ENCODE results near the gene GJB6.
"Not testable (repeated sequence)": the region's sequence is repeated elsewhere in the genome, so short reads cannot be mapped to it uniquely, and the experiment has no call there.

The GJB6 gene

DNA sequence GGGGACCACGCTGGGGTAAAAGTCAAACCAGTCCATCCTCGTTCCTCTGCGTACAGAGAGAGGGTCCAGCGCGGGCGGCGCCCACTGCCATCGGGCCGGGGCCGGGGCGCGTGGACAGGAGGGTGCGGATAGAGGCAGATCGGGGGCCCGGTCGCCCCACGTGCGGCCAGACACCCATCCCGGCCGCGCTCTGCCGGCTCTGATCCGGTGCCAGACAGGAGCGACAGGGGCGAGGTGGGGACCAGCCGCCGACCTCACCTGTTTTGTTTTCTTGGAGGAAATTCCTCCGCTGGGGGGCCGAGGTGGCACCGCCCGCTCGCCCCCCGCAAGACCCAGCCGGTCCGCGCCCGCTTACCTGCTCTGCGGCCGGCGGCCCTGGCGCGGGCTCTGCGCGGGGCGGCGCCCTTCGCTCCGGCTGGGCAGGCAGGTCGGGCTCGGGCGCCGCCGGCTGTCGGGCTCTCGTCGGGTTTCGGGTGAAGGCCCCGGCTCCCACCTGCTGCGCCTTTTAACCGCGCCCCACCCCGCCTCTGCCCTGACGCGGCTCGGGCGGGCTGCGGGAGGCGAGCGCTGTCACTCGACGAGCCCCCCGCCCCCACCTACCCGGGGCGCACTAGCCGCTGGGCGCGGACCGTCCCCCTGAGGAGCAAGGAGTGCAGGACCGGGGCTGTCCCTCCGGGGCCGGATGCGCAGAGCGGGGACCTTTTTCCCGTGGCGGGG lies at the start of gene GJB6:
GJB6 (minus strand) TSS at position 481 of the 717 bp plus-strand sequence. CDS start 8,839 bp downstream, outside the sequence.
- peak in 1 of 51 donors; percentile 26 for DNase-seq

DNA sequence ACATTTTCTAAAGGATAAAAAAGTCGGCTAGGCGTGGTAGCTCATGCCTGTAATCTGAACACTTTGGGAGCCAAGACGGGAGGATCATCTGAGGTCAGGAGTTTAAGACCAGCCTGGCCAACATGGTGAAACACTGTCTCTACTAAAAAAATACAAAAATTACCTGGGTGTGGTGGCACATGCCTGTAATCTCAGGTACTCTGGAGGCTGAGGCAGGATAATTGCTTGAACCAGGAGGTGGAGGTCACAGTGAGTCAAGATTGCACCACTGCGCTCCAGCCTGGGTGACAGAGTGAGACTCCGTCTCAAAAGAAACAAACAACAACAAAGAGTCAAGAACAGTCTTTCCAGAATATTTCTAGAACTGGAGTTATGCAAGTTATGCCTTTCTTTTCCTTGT lies 44.8 kb upstream of the GJB6 start:
- DNase-seq: not testable (repeated sequence)

- no peak for DNase-seq
These were observed 42.3 kb upstream of the GJB6 start for GRCh38 chr13:20274466-20274865.

GRCh38 chr13:20272588-20273171 lies 40.6 kb upstream of the GJB6 start:
- no peak for DNase-seq

DNA sequence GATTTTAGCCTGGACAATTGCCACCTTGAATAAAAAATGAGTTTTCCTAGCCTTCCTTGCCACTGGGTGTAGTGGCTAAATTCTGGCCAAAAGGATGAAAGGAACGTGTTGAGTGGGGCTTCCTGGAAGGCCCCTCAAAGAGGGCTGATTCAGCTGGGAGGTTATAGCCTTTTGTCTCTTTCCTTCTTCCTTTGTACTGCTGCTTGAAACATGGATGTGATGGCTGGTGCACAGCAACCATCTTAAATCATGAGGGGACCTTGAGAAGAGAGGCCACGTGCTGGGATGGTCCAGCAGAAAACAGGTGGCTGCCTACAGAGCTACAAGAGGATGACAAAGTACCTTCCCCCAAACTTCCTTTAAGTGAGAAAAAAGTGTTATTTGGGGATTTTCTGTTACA lies 40.0 kb upstream of the GJB6 start:
- DNase-seq: no peak

DNA sequence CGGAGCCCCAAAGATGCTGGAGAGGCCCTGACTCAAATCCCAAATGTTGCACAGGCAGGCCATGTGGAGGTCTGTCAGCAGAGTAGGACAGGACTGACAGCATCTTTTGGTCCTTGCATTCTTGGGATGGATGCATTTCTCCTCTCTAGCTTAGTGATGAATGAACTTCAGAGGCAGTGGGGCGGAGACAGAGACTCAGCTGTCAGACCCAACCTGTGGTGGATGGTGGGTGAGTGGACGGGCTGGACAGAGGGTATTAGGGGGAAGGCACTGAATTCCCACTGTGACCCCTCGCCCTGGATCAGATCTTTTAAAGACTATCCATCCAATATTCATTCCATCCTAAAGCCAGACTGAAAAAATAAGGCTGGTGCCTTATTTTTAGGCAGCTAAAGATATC lies 39.3 kb upstream of the GJB6 start:
- DNase-seq: no peak

DNA sequence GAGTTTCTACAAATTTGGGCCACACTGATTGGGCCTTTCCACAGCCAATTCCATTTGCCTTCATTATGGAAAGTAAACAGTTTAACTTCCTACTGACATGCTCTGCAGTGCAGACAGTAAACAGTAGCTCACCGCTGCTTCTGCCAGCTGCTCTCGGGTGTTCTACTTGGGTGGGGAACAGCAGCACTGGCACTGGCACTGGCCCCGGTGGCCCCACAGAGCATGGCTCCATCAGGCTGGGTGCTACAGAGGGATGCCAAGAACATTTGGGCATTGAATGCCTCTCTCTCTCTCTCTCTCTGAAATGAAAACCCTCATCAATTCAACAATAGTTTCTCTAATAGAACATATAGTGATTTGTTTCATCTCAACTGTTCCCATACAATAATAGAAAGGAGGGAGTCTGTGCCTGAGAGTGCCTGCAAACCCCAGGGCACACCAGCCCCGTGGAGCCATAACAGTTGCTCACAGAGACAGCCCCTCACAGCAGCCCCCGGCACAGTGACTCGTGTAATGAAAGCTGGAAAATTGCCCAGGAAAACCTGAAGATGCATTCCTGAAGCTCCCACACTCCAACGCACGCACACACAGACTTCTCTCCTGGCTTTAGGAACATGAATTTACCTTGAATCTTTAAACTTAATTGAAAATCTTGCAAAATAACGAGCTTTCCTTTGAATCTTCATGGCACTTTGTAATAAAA lies 38.2 kb upstream of the GJB6 start:
- DNase-seq: no peak

DNA sequence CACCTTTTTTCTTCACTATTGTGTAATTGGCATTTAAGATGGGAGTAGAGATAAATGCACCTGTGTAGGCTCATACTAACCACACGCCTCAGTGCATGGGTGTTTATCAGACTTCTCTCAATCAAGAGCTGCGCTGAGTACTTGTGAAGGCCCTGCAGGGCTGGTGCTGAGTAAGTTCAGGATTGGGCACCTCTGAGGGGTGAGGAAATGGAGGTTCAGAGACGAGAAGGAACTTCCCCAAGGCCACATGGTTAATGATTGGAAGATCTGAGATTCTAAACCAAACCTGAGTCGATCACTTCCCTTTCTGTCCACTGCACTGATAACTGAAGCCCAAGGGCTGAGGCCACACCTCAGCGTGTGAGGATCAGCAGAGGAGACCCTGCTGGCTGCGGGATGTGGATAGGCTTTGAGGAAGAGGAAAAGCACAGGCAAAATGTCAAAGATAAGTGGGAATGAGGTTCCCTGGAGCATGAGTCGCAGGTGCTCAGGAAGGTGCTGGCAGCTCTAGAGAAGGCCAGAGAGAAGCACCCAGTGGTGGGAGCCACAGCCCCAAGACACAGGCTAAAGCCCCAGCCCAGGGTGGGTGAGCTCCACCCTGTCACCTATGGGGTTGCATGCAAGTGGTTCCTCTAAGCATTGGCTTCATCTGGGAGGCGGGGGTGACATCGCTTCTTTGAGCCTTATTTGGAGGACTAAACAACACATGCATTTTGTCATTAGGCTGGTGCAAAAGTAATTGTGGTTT lies 32.3 kb upstream of the GJB6 start:
- DNase-seq: no peak

DNA sequence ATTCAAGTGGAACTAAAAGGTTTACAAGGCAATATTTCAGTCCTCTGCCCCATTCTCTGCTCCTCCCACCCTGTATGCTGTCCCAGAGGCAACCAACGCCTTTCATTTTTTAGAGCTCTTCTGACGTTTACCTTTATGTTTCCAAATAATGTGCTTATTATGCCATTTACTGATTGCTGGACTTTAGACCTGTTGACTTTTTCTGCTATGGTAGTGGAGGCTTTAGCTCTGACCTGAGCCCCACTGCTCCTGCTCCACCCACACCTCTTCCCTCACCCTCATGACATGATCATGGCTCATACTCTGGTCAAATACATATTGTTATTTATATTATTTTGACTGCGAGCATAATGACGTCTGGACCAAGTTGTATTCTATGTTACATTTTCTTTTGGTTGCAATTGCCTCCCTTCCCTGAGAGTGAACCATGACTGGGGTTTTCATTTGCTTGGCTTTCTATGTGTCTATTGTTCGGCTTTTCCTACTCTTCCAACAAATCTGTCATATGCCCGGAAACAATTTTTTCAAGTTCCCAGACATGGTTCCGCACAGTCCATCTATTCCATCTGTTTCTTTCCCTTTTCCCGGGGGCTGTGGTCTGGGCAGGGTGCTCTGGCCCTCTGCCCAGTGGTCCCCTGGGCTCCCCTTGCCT lies 31.4 kb upstream of the GJB6 start:
- no peak for DNase-seq

DNA sequence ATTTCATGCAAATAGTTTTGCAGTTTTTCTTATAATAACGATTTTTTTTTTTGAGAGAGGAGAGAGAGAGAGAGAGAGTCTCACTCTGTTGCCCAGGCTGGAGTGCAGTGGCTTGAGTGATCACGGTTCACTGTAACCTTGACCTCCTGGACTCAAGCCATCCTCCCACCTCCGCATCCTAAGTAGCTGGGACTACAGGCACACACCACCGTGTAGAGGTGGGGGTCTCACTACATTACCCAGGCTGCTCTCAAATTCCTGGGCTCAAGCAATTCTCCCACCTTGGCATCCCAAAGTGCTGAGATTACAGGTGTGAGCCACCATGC lies 26.8 kb upstream of the GJB6 start:
- DNase-seq: no peak

- DNase-seq: peak in 5 of 51 donors; percentile 8 to 40 (median 17)
These were observed 26.3 kb upstream of the GJB6 start for GRCh38 chr13:20258208-20258962.

- DNase-seq: no peak
These were observed 22.0 kb upstream of the GJB6 start for GRCh38 chr13:20254076-20254475.

DNA sequence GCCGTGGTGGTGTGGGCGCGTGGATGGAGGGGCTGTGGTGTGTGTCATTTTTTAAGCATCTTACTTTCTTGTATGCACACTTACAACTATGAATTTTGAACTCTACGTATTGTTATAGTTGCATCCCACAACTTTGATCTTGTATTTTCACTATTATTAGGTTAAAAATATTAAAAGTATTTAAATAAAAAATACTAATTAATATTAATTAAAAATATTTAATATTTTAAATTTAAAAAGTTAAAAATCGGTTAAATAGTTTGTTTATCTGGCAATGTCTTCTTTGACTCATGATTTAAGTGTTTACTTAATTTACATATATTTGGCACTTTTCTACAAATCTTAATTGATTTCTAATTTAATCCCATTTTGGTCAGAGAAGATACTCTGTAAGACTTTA lies 17.8 kb upstream of the GJB6 start:
- no peak for DNase-seq

DNA sequence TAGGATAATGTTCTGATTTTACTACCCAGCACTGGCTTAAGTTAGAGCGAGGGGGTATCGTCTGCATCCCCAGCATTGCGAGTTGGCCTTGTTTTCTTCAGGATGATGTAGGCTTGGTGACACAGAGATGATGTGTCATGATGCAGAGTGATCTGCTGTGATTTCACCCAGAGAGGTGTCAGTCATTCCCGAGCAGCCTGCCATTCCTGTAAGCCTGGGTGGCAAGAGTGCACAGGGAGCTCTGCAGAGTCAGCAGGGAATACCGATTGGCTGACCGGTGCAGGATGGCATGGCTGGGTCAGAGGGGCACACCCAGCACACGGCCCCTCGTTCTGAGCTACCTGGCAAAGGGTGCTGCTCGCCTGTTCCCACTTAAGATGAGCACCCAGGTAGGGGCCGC lies 15.8 kb upstream of the GJB6 start:
- DNase-seq: no peak

GRCh38 chr13:20247403-20247802 lies 15.3 kb upstream of the GJB6 start:
- DNase-seq: no peak

- DNase-seq: no peak
These were observed 9.5 kb upstream of the GJB6 start for GRCh38 chr13:20241593-20241992.

DNA sequence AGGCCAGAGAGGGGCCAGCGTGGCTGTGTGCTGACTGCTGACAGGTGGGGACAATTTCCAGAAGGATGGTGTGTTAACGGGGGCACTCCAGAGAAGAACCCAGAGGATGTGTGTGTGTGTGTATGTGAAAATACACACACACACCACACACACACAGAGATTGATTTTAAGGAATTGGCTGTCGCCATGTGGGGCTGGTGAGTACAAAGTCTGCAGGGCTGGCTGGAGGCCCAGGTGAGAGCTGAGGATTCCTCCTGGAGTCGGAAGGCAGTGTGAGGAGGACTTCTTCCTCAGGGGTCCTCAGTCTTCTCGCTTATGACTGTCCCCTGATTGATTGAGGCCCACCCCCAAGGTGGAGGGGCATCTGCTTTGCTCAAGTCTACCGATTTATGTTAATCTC lies 7.6 kb upstream of the GJB6 start:
- DNase-seq: no peak

- DNase-seq: no peak
These were observed 598 bp upstream of the GJB6 start for GRCh38 chr13:20232556-20233277.

- DNase-seq: peak in 19 of 51 donors; percentile 10 to 79 (median 43)
These were observed 943 bp downstream of the GJB6 start for GRCh38 chr13:20230913-20231838.
